Liver (tissue), 3 donors: ENCODE data around the gene SPA17.

ENCODE experiments used
- FOXA1 ChIP-seq: IDR thresholded peaks from 2 replicates; pipeline ENCODE4 v1.6.1; 2016; ENCODE audit warnings: antibody characterized with exemption
- GABPA ChIP-seq, 2 donors: IDR thresholded peaks in 1 of 2; conservative IDR thresholded peaks in 1 of 2; 2 replicates each; pipeline ENCODE4 v1.6.1; 2016; ENCODE audit warnings: antibody characterized with exemption in 2 of 2, mild to moderate bottlenecking in 1 of 2, moderate library complexity in 1 of 2
- MAX ChIP-seq: IDR thresholded peaks from 2 replicates; pipeline ENCODE4 v1.6.1; 2016; ENCODE audit warnings: antibody characterized with exemption
- NR2F2 ChIP-seq: IDR thresholded peaks from 2 replicates; pipeline ENCODE4 v1.6.1; 2016; ENCODE audit warnings: antibody characterized with exemption
- SP1 ChIP-seq: IDR thresholded peaks from 2 replicates; pipeline ENCODE4 v1.6.1; 2018; ENCODE audit warnings: antibody characterized with exemption, mild to moderate bottlenecking
- TAF1 ChIP-seq: conservative IDR thresholded peaks from 2 replicates; pipeline ENCODE4 v1.6.1; 2016; ENCODE audit warnings: antibody characterized with exemption, mild to moderate bottlenecking
- YY1 ChIP-seq: IDR thresholded peaks from 2 replicates; pipeline ENCODE4 v1.6.1; 2016; ENCODE audit warnings: antibody characterized with exemption, mild to moderate bottlenecking
- TF ChIP-seq, protein P1 (sequence below): fragments of 150-350 bp; IDR thresholded peaks from 2 replicates; pipeline ENCODE4 v1.5.1; 2017; ENCODE audit warnings: improper control_type of control experiment, low read depth, low read length; ENCODE audit not compliant: missing input control
- TF ChIP-seq, protein P2 (sequence below): IDR thresholded peaks from 2 replicates; pipeline ENCODE4 v1.6.1; 2016; ENCODE audit warnings: antibody characterized with exemption, mild to moderate bottlenecking
- donor health status: healthy.
- donor health status: healthy.

DNA sequence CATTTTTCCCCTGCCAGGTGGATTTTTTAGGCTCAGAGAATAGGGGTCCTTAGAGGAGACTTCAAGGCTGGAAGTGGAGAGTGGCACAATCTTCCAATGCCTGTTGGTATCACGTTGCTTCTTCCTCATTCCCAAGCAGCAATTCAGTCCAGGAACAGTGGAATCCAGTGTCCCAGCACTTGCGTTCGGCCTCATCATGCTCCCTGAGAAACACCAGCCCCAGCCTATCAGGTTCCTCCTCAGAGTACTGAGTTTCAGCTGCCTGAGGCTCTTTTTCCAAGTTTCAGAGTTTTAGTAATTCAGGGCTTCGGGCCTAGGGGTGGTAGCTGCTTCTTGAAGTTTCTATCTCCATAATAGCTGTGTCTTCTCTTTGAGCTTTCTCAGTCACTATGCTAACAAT, 34.1 kb downstream of the SPA17 start:
- TF ChIP-seq, protein P1, sequence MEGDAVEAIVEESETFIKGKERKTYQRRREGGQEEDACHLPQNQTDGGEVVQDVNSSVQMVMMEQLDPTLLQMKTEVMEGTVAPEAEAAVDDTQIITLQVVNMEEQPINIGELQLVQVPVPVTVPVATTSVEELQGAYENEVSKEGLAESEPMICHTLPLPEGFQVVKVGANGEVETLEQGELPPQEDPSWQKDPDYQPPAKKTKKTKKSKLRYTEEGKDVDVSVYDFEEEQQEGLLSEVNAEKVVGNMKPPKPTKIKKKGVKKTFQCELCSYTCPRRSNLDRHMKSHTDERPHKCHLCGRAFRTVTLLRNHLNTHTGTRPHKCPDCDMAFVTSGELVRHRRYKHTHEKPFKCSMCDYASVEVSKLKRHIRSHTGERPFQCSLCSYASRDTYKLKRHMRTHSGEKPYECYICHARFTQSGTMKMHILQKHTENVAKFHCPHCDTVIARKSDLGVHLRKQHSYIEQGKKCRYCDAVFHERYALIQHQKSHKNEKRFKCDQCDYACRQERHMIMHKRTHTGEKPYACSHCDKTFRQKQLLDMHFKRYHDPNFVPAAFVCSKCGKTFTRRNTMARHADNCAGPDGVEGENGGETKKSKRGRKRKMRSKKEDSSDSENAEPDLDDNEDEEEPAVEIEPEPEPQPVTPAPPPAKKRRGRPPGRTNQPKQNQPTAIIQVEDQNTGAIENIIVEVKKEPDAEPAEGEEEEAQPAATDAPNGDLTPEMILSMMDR = no peak
- TF ChIP-seq MAX = no peak
- TF ChIP-seq SP1 = no peak
- no peak for TF ChIP-seq GABPA (IDR thresholded peaks at IDR 0.05 in 1 of 2, conservative IDR thresholded peaks at IDR 0.05 in 1 of 2)
- TF ChIP-seq FOXA1 = no peak
- no peak for TF ChIP-seq TAF1
- TF ChIP-seq NR2F2 = no peak
- no peak for TF ChIP-seq YY1
- TF ChIP-seq, protein P2, sequence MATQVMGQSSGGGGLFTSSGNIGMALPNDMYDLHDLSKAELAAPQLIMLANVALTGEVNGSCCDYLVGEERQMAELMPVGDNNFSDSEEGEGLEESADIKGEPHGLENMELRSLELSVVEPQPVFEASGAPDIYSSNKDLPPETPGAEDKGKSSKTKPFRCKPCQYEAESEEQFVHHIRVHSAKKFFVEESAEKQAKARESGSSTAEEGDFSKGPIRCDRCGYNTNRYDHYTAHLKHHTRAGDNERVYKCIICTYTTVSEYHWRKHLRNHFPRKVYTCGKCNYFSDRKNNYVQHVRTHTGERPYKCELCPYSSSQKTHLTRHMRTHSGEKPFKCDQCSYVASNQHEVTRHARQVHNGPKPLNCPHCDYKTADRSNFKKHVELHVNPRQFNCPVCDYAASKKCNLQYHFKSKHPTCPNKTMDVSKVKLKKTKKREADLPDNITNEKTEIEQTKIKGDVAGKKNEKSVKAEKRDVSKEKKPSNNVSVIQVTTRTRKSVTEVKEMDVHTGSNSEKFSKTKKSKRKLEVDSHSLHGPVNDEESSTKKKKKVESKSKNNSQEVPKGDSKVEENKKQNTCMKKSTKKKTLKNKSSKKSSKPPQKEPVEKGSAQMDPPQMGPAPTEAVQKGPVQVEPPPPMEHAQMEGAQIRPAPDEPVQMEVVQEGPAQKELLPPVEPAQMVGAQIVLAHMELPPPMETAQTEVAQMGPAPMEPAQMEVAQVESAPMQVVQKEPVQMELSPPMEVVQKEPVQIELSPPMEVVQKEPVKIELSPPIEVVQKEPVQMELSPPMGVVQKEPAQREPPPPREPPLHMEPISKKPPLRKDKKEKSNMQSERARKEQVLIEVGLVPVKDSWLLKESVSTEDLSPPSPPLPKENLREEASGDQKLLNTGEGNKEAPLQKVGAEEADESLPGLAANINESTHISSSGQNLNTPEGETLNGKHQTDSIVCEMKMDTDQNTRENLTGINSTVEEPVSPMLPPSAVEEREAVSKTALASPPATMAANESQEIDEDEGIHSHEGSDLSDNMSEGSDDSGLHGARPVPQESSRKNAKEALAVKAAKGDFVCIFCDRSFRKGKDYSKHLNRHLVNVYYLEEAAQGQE = no peak
